C4-2B (cell line): ENCODE measurements around the gene C1orf174.

Experiments
- CTCF ChIP-seq: fragments of 450-650 bp; conservative IDR thresholded peaks from 2 replicates; pipeline ENCODE4 v1.5.1; 2017; ENCODE audit warnings: mild to moderate bottlenecking
- ZFX ChIP-seq: fragments of 450-650 bp; IDR thresholded peaks from 2 replicates; pipeline ENCODE4 v1.6.1; 2017

- no peak for TF ChIP-seq CTCF
- TF ChIP-seq ZFX: no peak
Measured at GRCh38 chr1:3869751-3870301, 30.2 kb downstream of the C1orf174 start.
